HG02973 (cell line): Measurements from ENCODE around the gene NDUFA1.
"Not testable (repeated sequence)": the region's sequence is repeated elsewhere in the genome, so short reads cannot be mapped to it uniquely, and the experiment has no call there.

Experiments used
- ATAC-seq: cut with Tn5 transposase; IDR thresholded peaks from one replicate; pipeline ENCODE4 v1.9.1; 2021; ENCODE audit warnings: moderate library complexity; ENCODE audit not compliant: unreplicated experiment

Gene NDUFA1

GRCh38 chrX:119871599-119872395 lies at the start of gene NDUFA1, which contains the start of gene RNF113A:
NDUFA1 (plus strand) TSS chrX:119871832; CDS start chrX:119871912, 80 bp downstream.
RNF113A (minus strand) TSS chrX:119871733; CDS start chrX:119871613, 120 bp downstream.
- ATAC-seq, result peak; percentile 87

GRCh38 chrX:119824221-119824620 lies 47.4 kb upstream of the NDUFA1 start:
- ATAC-seq, result not testable (repeated sequence)

- no peak for ATAC-seq
Observed at GRCh38 chrX:119826399-119826959, 45.2 kb upstream of the NDUFA1 start.

GRCh38 chrX:119828446-119828845 lies 43.2 kb upstream of the NDUFA1 start:
- ATAC-seq, result no peak

- ATAC-seq, result no peak
Observed at GRCh38 chrX:119833905-119834304, 37.7 kb upstream of the NDUFA1 start.

GRCh38 chrX:119852382-119853353 lies 19.0 kb upstream of the NDUFA1 start, which contains the start of gene UPF3B:
UPF3B (minus strand) TSS chrX:119852963; CDS start chrX:119852928, 35 bp downstream.
- peak; percentile 95 for ATAC-seq

- no peak for ATAC-seq
Observed at GRCh38 chrX:119853444-119853843, 18.2 kb upstream of the NDUFA1 start.

GRCh38 chrX:119870626-119871131 lies 953 bp upstream of the NDUFA1 start:
- ATAC-seq, result no peak

GRCh38 chrX:119871245-119871598 lies 410 bp upstream of the NDUFA1 start:
- ATAC-seq, result peak; percentile 31

- ATAC-seq, result no peak
Observed at GRCh38 chrX:119878740-119879139, 7.1 kb downstream of the NDUFA1 start.

GRCh38 chrX:119880076-119880475 lies 8.4 kb downstream of the NDUFA1 start:
- ATAC-seq, result no peak

- peak; percentile 86 for ATAC-seq
Observed at GRCh38 chrX:119880552-119881437, 9.2 kb downstream of the NDUFA1 start.

GRCh38 chrX:119885554-119886428 lies 14.2 kb downstream of the NDUFA1 start:
- no peak for ATAC-seq

GRCh38 chrX:119887721-119888425 lies 16.2 kb downstream of the NDUFA1 start:
- ATAC-seq, result peak; percentile 83

GRCh38 chrX:119890626-119891025 lies 19.0 kb downstream of the NDUFA1 start:
- not testable (repeated sequence) for ATAC-seq

GRCh38 chrX:119891961-119892692 lies 20.5 kb downstream of the NDUFA1 start:
- not testable (repeated sequence) for ATAC-seq

- no peak for ATAC-seq
Observed at GRCh38 chrX:119895843-119896326, 24.3 kb downstream of the NDUFA1 start, which contains the start of gene AKAP14. AKAP14 (plus strand) TSS chrX:119895893; CDS start chrX:119903224, 7,331 bp downstream.
